ENCODE data around the gene DNAH8.
"Not testable (repeated sequence)": the region's sequence is repeated elsewhere in the genome, so short reads cannot be mapped to it uniquely, and the experiment has no call there.

DNAH8 gene

GRCh38 chr6:38796006-38796405 is 80.9 kb downstream of the DNAH8 start:
- no peak for DNase-seq (ENCODE audit: low read depth, low spot score)

- not testable (repeated sequence) for DNase-seq (ENCODE audit: low read depth, low spot score)
Measured at GRCh38 chr6:38796437-38796836, 81.3 kb downstream of the DNAH8 start.

GRCh38 chr6:38796850-38797249 is 81.7 kb downstream of the DNAH8 start:
- no peak for DNase-seq (ENCODE audit: low read depth, low spot score)

GRCh38 chr6:38797391-38797790 is 82.3 kb downstream of the DNAH8 start:
- no peak for DNase-seq (ENCODE audit: low read depth, low spot score)

- no peak for DNase-seq (ENCODE audit: low read depth, low spot score)
Measured at GRCh38 chr6:38799529-38800184, 84.5 kb downstream of the DNAH8 start.

GRCh38 chr6:38801305-38801704 is 86.2 kb downstream of the DNAH8 start:
- DNase-seq (ENCODE audit: low read depth, low spot score): no peak

- no peak for DNase-seq (ENCODE audit: low read depth, low spot score)
Measured at GRCh38 chr6:38802497-38802896, 87.4 kb downstream of the DNAH8 start.

- DNase-seq (ENCODE audit: low read depth, low spot score): no peak
Measured at GRCh38 chr6:38803129-38803528, 88.0 kb downstream of the DNAH8 start.

- DNase-seq (ENCODE audit: low read depth, low spot score): no peak
Measured at GRCh38 chr6:38804358-38804757, 89.2 kb downstream of the DNAH8 start.

- DNase-seq (ENCODE audit: low read depth, low spot score): no peak
Measured at GRCh38 chr6:38805127-38805655, 90.1 kb downstream of the DNAH8 start.

GRCh38 chr6:38805692-38806091 is 90.6 kb downstream of the DNAH8 start:
- no peak for DNase-seq (ENCODE audit: low read depth, low spot score)

GRCh38 chr6:38806271-38806670 is 91.2 kb downstream of the DNAH8 start:
- DNase-seq (ENCODE audit: low read depth, low spot score): no peak

GRCh38 chr6:38806833-38807232 is 91.7 kb downstream of the DNAH8 start:
- no peak for DNase-seq (ENCODE audit: low read depth, low spot score)

- DNase-seq (ENCODE audit: low read depth, low spot score): no peak
Measured at GRCh38 chr6:38808039-38808438, 92.9 kb downstream of the DNAH8 start.

GRCh38 chr6:38813041-38813823 is 98.1 kb downstream of the DNAH8 start:
- no peak for DNase-seq (ENCODE audit: low read depth, low spot score)

GRCh38 chr6:38814761-38815160 is 99.7 kb downstream of the DNAH8 start:
- DNase-seq (ENCODE audit: low read depth, low spot score): no peak

GRCh38 chr6:38815250-38815649 is 100.1 kb downstream of the DNAH8 start:
- DNase-seq (ENCODE audit: low read depth, low spot score): no peak

GRCh38 chr6:38818691-38819090 is 103.6 kb downstream of the DNAH8 start:
- DNase-seq (ENCODE audit: low read depth, low spot score): no peak

GRCh38 chr6:38822963-38823362 is 107.9 kb downstream of the DNAH8 start:
- no peak for DNase-seq (ENCODE audit: low read depth, low spot score)

GRCh38 chr6:38824243-38824894 is 109.3 kb downstream of the DNAH8 start:
- DNase-seq (ENCODE audit: low read depth, low spot score): no peak

GRCh38 chr6:38827024-38827423 is 111.9 kb downstream of the DNAH8 start:
- no peak for DNase-seq (ENCODE audit: low read depth, low spot score)

- DNase-seq (ENCODE audit: low read depth, low spot score): no peak
Measured at GRCh38 chr6:38831865-38832264, 116.8 kb downstream of the DNAH8 start.

Data from activated CD4-positive, CD25-positive, alpha-beta regulatory T cell treated with anti-CD3 and anti-CD28 coated beads, Interleukin-2, amount 50 U/mL, for 16 hours (primary cell).